Progenitor cell of endocrine pancreas (in vitro differentiated cells): Measurements from ENCODE around the gene GPR39. TPM values are rescaled to one million over a fixed set of nuclear protein-coding genes. Genes with fewer than 3 reads are reported as not detected.

Experiments
- DNase-seq: peaks from one replicate; pipeline ENCODE4 v3.0.0; 2021; ENCODE audit warnings: low spot score; ENCODE audit not compliant: unreplicated experiment
- H3K27ac Mint-ChIP-seq: 2 replicates; pipeline ENCODE4 v1.8.0; 2021; ENCODE audit warnings: mild to moderate bottlenecking, moderate library complexity, mixed read lengths
- H3K27me3 Mint-ChIP-seq: 2 replicates; pipeline ENCODE4 v1.8.0; 2021; ENCODE audit warnings: mixed read lengths
- H3K36me3 Mint-ChIP-seq: 2 replicates; pipeline ENCODE4 v1.8.0; 2022; ENCODE audit warnings: mixed read lengths; ENCODE audit not compliant: insufficient read depth
- H3K4me1 Mint-ChIP-seq: 2 replicates; pipeline ENCODE4 v1.8.0; 2021; ENCODE audit warnings: low read depth, mixed read lengths
- H3K4me3 Mint-ChIP-seq: 2 replicates; pipeline ENCODE4 v1.8.0; 2021; ENCODE audit warnings: low read depth, mild to moderate bottlenecking, moderate library complexity, mixed read lengths
- H3K9me3 Mint-ChIP-seq: 2 replicates; pipeline ENCODE4 v1.8.0; 2021; ENCODE audit warnings: low read depth, mixed read lengths
- total RNA-seq: library from RNA; stranded (reverse); gene quantifications from 2 replicates; pipeline ENCODE4 v1.2.1, GENCODE V29; 2021
- TF ChIP-seq, protein P1 (sequence below): fragments of 200-600 bp; sonication (generic); IDR thresholded peaks from one replicate; pipeline ENCODE4 v1.5.0; 2021; ENCODE audit warnings: antibody characterized with exemption, mild to moderate bottlenecking; ENCODE audit not compliant: unreplicated experiment

GPR39 gene
- total RNA-seq, 1 donor from 2014 or later: 4.0 TPM

DNA sequence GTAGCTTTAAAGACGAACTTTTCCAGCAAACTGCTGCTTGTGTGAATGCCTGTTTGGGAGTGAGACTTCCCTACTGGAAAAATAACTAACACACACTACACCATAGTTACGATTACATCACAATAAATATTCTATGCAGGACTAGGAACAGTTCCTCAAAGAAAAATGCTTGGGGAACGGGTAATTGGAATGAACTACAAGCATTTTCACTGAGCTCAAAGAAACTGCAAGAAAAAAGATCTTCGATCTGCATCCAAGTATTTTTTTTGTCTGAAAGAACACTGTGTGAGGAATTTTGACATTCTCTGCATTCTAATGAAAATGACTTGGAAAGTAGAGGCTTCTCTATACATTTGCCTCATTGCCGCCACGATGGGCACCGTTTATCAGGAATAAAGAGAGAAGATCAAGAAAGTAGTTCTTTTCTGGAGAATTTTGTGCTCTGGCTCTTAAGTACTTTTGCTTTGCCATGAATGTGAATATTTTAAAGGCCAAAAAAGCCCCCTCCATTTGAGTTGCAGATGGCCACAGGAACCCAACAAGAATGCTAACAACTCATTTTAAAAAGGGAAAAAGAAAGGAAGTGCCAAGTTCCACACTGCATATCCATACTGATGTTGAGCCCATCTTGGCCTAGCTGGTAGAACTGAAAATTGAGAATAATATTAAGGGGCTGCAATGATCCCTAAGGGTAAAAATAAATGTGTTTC is 239.8 kb downstream of the GPR39 start:
- H3K4me3 Mint-ChIP-seq: no peak overlapping the region
- no peak for DNase-seq
- H3K36me3 Mint-ChIP-seq: no peaks in the 10 kb centered on the region
- TF ChIP-seq, protein P1, sequence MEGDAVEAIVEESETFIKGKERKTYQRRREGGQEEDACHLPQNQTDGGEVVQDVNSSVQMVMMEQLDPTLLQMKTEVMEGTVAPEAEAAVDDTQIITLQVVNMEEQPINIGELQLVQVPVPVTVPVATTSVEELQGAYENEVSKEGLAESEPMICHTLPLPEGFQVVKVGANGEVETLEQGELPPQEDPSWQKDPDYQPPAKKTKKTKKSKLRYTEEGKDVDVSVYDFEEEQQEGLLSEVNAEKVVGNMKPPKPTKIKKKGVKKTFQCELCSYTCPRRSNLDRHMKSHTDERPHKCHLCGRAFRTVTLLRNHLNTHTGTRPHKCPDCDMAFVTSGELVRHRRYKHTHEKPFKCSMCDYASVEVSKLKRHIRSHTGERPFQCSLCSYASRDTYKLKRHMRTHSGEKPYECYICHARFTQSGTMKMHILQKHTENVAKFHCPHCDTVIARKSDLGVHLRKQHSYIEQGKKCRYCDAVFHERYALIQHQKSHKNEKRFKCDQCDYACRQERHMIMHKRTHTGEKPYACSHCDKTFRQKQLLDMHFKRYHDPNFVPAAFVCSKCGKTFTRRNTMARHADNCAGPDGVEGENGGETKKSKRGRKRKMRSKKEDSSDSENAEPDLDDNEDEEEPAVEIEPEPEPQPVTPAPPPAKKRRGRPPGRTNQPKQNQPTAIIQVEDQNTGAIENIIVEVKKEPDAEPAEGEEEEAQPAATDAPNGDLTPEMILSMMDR: no peak
- no peaks in the 10 kb centered on the region for H3K4me1 Mint-ChIP-seq
- no peak overlapping the region for H3K27ac Mint-ChIP-seq
- H3K9me3 Mint-ChIP-seq: no peaks in the 10 kb centered on the region
- H3K27me3 Mint-ChIP-seq: peaks cover 9% of the 10 kb centered on the region

DNA sequence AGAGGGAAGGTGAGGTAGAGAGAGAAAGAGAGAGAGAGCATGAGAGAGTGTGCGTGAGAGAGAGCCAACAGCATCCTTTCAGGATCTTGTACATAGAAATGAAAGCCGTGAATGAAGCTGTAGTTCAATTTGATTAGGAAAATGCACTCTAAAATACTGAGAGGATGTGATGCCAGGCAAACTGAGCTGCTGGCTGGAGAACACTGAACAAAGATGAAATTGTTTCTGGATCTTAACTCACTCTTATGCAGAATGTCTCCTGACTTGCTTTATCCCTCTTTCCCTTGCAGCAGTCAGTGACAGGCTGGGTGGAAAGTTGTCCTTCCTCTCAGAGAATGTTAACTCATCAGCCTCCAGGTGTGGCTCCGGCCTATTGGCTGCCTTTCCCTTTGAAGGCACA is 242.7 kb downstream of the GPR39 start:
- no peak for DNase-seq
- H3K4me3 Mint-ChIP-seq: no peak overlapping the region
- H3K4me1 Mint-ChIP-seq: peaks cover 3% of the 10 kb centered on the region
- no peaks in the 10 kb centered on the region for H3K9me3 Mint-ChIP-seq
- no peak overlapping the region for H3K27ac Mint-ChIP-seq
- TF ChIP-seq, protein P1: no peak
- H3K27me3 Mint-ChIP-seq: peaks cover 24% of the 10 kb centered on the region
- no peaks in the 10 kb centered on the region for H3K36me3 Mint-ChIP-seq

DNA sequence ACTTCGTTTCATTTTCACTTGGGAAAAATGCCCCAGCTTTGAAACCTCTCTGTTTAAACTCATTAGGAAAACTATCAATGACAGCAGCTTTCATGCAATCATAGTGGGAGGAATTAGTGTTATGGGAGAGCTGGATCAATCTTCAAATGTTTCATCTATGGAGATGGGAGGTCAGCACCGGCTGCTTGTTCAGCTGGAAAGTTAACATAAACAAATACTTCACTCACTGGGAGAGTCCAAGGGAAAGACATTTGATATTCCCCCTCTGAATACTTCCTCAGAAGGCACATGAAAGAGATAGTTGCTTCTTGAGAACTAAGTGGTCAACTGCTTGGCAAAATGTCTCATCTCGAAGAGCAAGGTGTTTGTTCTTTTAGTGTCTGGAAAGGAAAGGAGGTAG is 246.1 kb downstream of the GPR39 start:
- H3K27ac Mint-ChIP-seq: no peak overlapping the region
- H3K4me3 Mint-ChIP-seq: no peak overlapping the region
- peaks cover 3% of the 10 kb centered on the region for H3K4me1 Mint-ChIP-seq
- DNase-seq: no peak
- H3K9me3 Mint-ChIP-seq: no peaks in the 10 kb centered on the region
- H3K36me3 Mint-ChIP-seq: no peaks in the 10 kb centered on the region
- H3K27me3 Mint-ChIP-seq: peaks cover 50% of the 10 kb centered on the region
- TF ChIP-seq, protein P1: no peak

DNA sequence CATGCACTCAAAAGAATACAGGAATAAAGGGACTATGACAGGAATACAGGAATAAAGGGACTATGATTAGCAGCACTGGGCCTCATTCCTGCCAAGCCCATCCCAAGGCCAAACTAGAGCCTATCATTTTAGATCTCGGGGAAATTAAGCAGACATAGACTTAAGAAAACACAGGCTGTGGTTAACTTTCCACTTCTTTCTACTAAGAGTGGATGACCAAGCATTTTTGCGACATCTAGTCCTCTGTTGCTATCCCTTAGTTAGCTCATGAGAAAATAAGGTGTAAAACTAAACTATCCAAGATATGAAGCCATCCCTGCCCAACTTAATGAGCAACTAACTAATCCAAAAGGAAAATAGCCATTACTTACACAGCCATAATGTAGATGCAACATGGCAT is 247.5 kb downstream of the GPR39 start:
- Mint-ChIP-seq H3K36me3 (no peaks in the 10 kb centered on the region), H3K4me3 (no peak overlapping the region)
- TF ChIP-seq, protein P1: no peak

DNA sequence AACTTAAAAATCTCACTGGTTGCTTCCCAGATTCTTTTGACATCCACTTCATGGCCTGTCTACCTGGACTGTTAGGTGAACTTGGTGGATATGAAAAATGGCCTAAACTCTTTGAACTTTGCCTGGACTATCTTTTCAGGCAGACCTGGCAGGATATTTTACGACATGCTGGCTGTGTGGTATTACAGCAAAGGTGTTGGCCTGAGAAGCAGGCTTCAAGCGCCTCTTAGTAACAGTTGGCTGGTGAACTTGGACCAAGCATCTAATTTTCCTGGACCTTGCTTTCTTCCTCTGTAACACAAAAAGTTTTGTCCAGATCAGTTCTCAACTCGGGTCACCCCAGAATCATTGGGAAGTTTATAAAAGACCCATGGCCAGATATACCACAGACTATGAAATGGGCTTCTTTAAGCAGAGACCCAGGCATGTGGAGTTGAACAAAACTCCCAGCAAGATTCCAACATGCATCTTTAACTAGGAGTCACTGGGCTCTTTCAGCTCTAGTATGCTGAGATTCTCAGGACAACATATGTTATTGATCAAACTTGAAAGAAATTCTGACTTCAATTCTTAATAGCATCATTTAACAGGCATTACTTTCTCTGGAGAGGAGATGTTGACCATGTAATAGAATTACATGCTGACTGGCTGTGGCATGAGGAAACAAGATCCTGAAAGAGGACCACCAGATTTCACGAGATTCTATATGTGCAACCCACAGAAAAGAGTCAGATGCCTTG is 249.0 kb downstream of the GPR39 start:
- Mint-ChIP-seq H3K27ac (no peak overlapping the region), H3K9me3 (no peaks in the 10 kb centered on the region), H3K27me3 (peaks cover 59% of the 10 kb centered on the region), H3K4me1 (peaks cover 9% of the 10 kb centered on the region), H3K36me3 (no peaks in the 10 kb centered on the region), H3K4me3 (no peak overlapping the region)
- TF ChIP-seq, protein P1: no peak
- DNase-seq: no peak

More for the DNA sequence above, 247.5 kb downstream of the GPR39 start:
- H3K27me3 Mint-ChIP-seq: peaks cover 57% of the 10 kb centered on the region
- no peak overlapping the region for H3K27ac Mint-ChIP-seq
- H3K9me3 Mint-ChIP-seq: no peaks in the 10 kb centered on the region
- no peak for DNase-seq
- H3K4me1 Mint-ChIP-seq: peaks cover 9% of the 10 kb centered on the region
